ENCODE data around the gene ADSS1.

Gene ADSS1

GRCh38 chr14:104683653-104684448 lies 40.2 kb upstream of the ADSS1 start:
- Mint-ChIP-seq H3K27me3 (ENCODE audit: low read depth) (peaks cover 3% of the 10 kb centered on the region), H3K9me3 (no peaks in the 10 kb centered on the region), H3K27ac (no peak overlapping the region), H3K4me1 (ENCODE audit: low read depth) (peaks cover 21% of the 10 kb centered on the region), H3K36me3 (ENCODE audit: low read depth) (no peaks in the 10 kb centered on the region), H3K4me3 (no peak overlapping the region)
- no peak for DNase-seq (ENCODE audit: low spot score)

GRCh38 chr14:104684449-104684821 lies 39.6 kb upstream of the ADSS1 start:
- Mint-ChIP-seq H3K4me3 (peak overlapping the region; percentile 3), H3K9me3 (no peaks in the 10 kb centered on the region), H3K27me3 (ENCODE audit: low read depth) (peaks cover 3% of the 10 kb centered on the region), H3K36me3 (ENCODE audit: low read depth) (no peaks in the 10 kb centered on the region), H3K4me1 (ENCODE audit: low read depth) (peaks cover 21% of the 10 kb centered on the region), H3K27ac (no peak overlapping the region)
- DNase-seq (ENCODE audit: low spot score) = no peak

- Mint-ChIP-seq H3K9me3 (no peaks in the 10 kb centered on the region), H3K27ac (peak overlapping the region; percentile 34), H3K4me1 (ENCODE audit: low read depth) (peaks cover 21% of the 10 kb centered on the region), H3K27me3 (ENCODE audit: low read depth) (peaks cover 3% of the 10 kb centered on the region), H3K36me3 (ENCODE audit: low read depth) (no peaks in the 10 kb centered on the region), H3K4me3 (peak overlapping the region; percentile 53)
- DNase-seq (ENCODE audit: low spot score) = no peak
These were observed 38.6 kb upstream of the ADSS1 start for GRCh38 chr14:104685216-104685997.

- Mint-ChIP-seq H3K4me3 (peak overlapping the region; percentile 18), H3K27me3 (ENCODE audit: low read depth) (peaks cover 3% of the 10 kb centered on the region)
These were observed 37.9 kb upstream of the ADSS1 start for GRCh38 chr14:104685998-104686610.

GRCh38 chr14:104686624-104687517 lies 37.2 kb upstream of the ADSS1 start:
- Mint-ChIP-seq H3K4me3 (peak overlapping the region; percentile 68), H3K27ac (peak overlapping the region; percentile 83), H3K36me3 (ENCODE audit: low read depth) (peaks cover 8% of the 10 kb centered on the region), H3K27me3 (ENCODE audit: low read depth) (peaks cover 3% of the 10 kb centered on the region), H3K4me1 (ENCODE audit: low read depth) (peaks cover 31% of the 10 kb centered on the region), H3K9me3 (no peaks in the 10 kb centered on the region)
- DNase-seq (ENCODE audit: low spot score) = no peak

More at GRCh38 chr14:104685998-104686610, 37.9 kb upstream of the ADSS1 start:
- peaks cover 6% of the 10 kb centered on the region for H3K36me3 Mint-ChIP-seq (ENCODE audit: low read depth)
- peaks cover 27% of the 10 kb centered on the region for H3K4me1 Mint-ChIP-seq (ENCODE audit: low read depth)
- no peaks in the 10 kb centered on the region for H3K9me3 Mint-ChIP-seq
- DNase-seq (ENCODE audit: low spot score) = no peak
- peak overlapping the region; percentile 63 for H3K27ac Mint-ChIP-seq

GRCh38 chr14:104687601-104688504 lies 36.2 kb upstream of the ADSS1 start:
- Mint-ChIP-seq H3K4me1 (ENCODE audit: low read depth) (peaks cover 31% of the 10 kb centered on the region), H3K9me3 (no peaks in the 10 kb centered on the region), H3K27ac (peak overlapping the region; percentile 83), H3K4me3 (peak overlapping the region; percentile 68), H3K27me3 (ENCODE audit: low read depth) (peaks cover 3% of the 10 kb centered on the region), H3K36me3 (ENCODE audit: low read depth) (peaks cover 8% of the 10 kb centered on the region)
- DNase-seq (ENCODE audit: low spot score) = no peak

- H3K27ac Mint-ChIP-seq = no peak overlapping the region
- H3K36me3 Mint-ChIP-seq (ENCODE audit: low read depth) = peaks cover 10% of the 10 kb centered on the region
- H3K4me1 Mint-ChIP-seq (ENCODE audit: low read depth) = peaks cover 33% of the 10 kb centered on the region
- peaks cover 1% of the 10 kb centered on the region for H3K27me3 Mint-ChIP-seq (ENCODE audit: low read depth)
- H3K9me3 Mint-ChIP-seq = no peaks in the 10 kb centered on the region
- DNase-seq (ENCODE audit: low spot score) = no peak
- H3K4me3 Mint-ChIP-seq = peak overlapping the region; percentile 68
These were observed 35.4 kb upstream of the ADSS1 start for GRCh38 chr14:104688505-104689108.

GRCh38 chr14:104689109-104689880 lies 34.7 kb upstream of the ADSS1 start, which contains the start of gene INF2:
Gene INF2 (plus strand): TSS chr14:104689618. CDS start chr14:104701366, 11,748 bp downstream.
- peaks cover 35% of the 10 kb centered on the region for H3K4me1 Mint-ChIP-seq (ENCODE audit: low read depth)
- no peaks in the 10 kb centered on the region for H3K9me3 Mint-ChIP-seq
- H3K27me3 Mint-ChIP-seq (ENCODE audit: low read depth) = no peaks in the 10 kb centered on the region
- DNase-seq (ENCODE audit: low spot score) = peak; percentile 41
- peak within 1 kb of the TSS; percentile 81 for H3K4me3 Mint-ChIP-seq
- peaks cover 12% of the 10 kb centered on the region for H3K36me3 Mint-ChIP-seq (ENCODE audit: low read depth)
- no peak within 1 kb of the TSS for H3K27ac Mint-ChIP-seq

GRCh38 chr14:104689881-104690711 lies 33.9 kb upstream of the ADSS1 start:
- Mint-ChIP-seq H3K36me3 (ENCODE audit: low read depth) (peaks cover 15% of the 10 kb centered on the region), H3K4me1 (ENCODE audit: low read depth) (peaks cover 37% of the 10 kb centered on the region), H3K4me3 (peak overlapping the region; percentile 81), H3K27me3 (ENCODE audit: low read depth) (no peaks in the 10 kb centered on the region), H3K27ac (peak overlapping the region; percentile 62), H3K9me3 (no peaks in the 10 kb centered on the region)
- peak; percentile 15 for DNase-seq (ENCODE audit: low spot score)

- Mint-ChIP-seq H3K27ac (peak overlapping the region; percentile 75), H3K4me1 (ENCODE audit: low read depth) (peaks cover 40% of the 10 kb centered on the region), H3K36me3 (ENCODE audit: low read depth) (peaks cover 21% of the 10 kb centered on the region), H3K27me3 (ENCODE audit: low read depth) (no peaks in the 10 kb centered on the region), H3K4me3 (peak overlapping the region; percentile 81), H3K9me3 (no peaks in the 10 kb centered on the region)
- no peak for DNase-seq (ENCODE audit: low spot score)
These were observed 33.1 kb upstream of the ADSS1 start for GRCh38 chr14:104690861-104691455.
